HEK293T (cell line): ENCODE data around the gene ANKRD11.

Source experiments
- CTCF ChIA-PET: fragments of 350-600 bp; formaldehyde crosslinking; extraction: SDS; loops from one replicate; lab custom pipeline; 2021; ENCODE audit warnings: antibody characterized with exemption, inconsistent platforms; lab: Yijun Ruan, JAX
- POLR2A ChIA-PET: fragments of 350-600 bp; formaldehyde crosslinking; extraction: SDS; loops from one replicate; lab custom pipeline; 2020; ENCODE audit warnings: antibody characterized with exemption, inconsistent platforms; lab: Yijun Ruan, JAX
- DNase-seq: peaks from one replicate; pipeline ENCODE4 v3.0.0; 2012; ENCODE audit warnings: mixed read lengths; ENCODE audit errors: extremely low spot score
- ARNT ChIP-seq: fragments of 450-650 bp; IDR thresholded peaks from 2 replicates; pipeline ENCODE4 v1.6.1; 2017; ENCODE audit warnings: mild to moderate bottlenecking
- BHLHE40 ChIP-seq: fragments of 450-650 bp; IDR thresholded peaks from 2 replicates; pipeline ENCODE4 v1.6.1; 2016; ENCODE audit warnings: mild to moderate bottlenecking, moderate library complexity, borderline replicate concordance
- CTBP1 ChIP-seq: fragments of 450-650 bp; IDR thresholded peaks from 2 replicates; pipeline ENCODE4 v1.6.1; 2016; ENCODE audit warnings: borderline replicate concordance
- ELF4 ChIP-seq: fragments of 450-650 bp; IDR thresholded peaks from 2 replicates; pipeline ENCODE4 v1.6.1; 2017; ENCODE audit warnings: antibody characterized with exemption
- FOXA1 ChIP-seq: fragments of 450-650 bp; IDR thresholded peaks from 2 replicates; pipeline ENCODE4 v1.6.1; 2016; ENCODE audit warnings: mild to moderate bottlenecking
- FOXK2 ChIP-seq: fragments of 450-650 bp; IDR thresholded peaks from 2 replicates; pipeline ENCODE4 v1.6.1; 2016; ENCODE audit warnings: mild to moderate bottlenecking
- FOXM1 ChIP-seq: fragments of 450-650 bp; IDR thresholded peaks from 2 replicates; pipeline ENCODE4 v1.6.1; 2017; ENCODE audit warnings: mild to moderate bottlenecking, borderline replicate concordance
- HDGF ChIP-seq: fragments of 450-650 bp; IDR thresholded peaks from 2 replicates; pipeline ENCODE4 v1.6.1; 2017; ENCODE audit warnings: antibody characterized with exemption, borderline replicate concordance
- L3MBTL2 ChIP-seq: fragments of 450-650 bp; conservative IDR thresholded peaks from 2 replicates; pipeline ENCODE4 v1.6.1; 2016; ENCODE audit warnings: mild to moderate bottlenecking
- LEF1 ChIP-seq: fragments of 450-650 bp; IDR thresholded peaks from 2 replicates; pipeline ENCODE4 v1.6.1; 2017; ENCODE audit warnings: mild to moderate bottlenecking, borderline replicate concordance
- NFRKB ChIP-seq: fragments of 450-650 bp; IDR thresholded peaks from 2 replicates; pipeline ENCODE4 v1.6.1; 2016; ENCODE audit warnings: mild to moderate bottlenecking, moderate library complexity
- PKNOX1 ChIP-seq: fragments of 450-650 bp; IDR thresholded peaks from 2 replicates; pipeline ENCODE4 v1.6.1; 2016
- SP1 ChIP-seq: fragments of 450-650 bp; IDR thresholded peaks from 2 replicates; pipeline ENCODE4 v1.6.1; 2017
- SUZ12 ChIP-seq: fragments of 450-650 bp; IDR thresholded peaks from 2 replicates; pipeline ENCODE4 v1.6.1; 2016; ENCODE audit warnings: mild to moderate bottlenecking
- TARDBP ChIP-seq: fragments of 450-650 bp; IDR thresholded peaks from 2 replicates; pipeline ENCODE4 v1.6.1; 2016
- ZNF384 ChIP-seq: fragments of 450-650 bp; IDR thresholded peaks from 2 replicates; pipeline ENCODE4 v1.6.1; 2016

The ANKRD11 gene

GRCh38 chr16:89241187-89242007, 249.0 kb downstream of the ANKRD11 start:
- ChIA-PET CTCF (interaction anchor here (0.7 to 1.2 kb wide), 2 partner anchors 12 to 410 kb away, joined by 3 to 6 read pairs; no protein-coding TSS in a partner anchor), POLR2A (interaction anchor here (1.0 to 1.2 kb wide), 3 partner anchors 15 to 24 kb away, joined by 4 to 9 read pairs (median 5); partner anchors contain the start of gene ZNF778)
- DNase-seq = peak; percentile 73
- TF ChIP-seq ZNF384 (peak; percentile 49; the same call in 1 of the 2 replicates), L3MBTL2 (no peak; the same call in 1 of the 2 replicates), ARNT (no peak), ELF4 (peak; percentile 61; the same call in 1 of the 2 replicates), SP1 (no peak), NFRKB (no peak), PKNOX1 (peak; percentile 44; the same call in 1 of the 2 replicates), FOXA1 (no peak), CTBP1 (no peak)

- DNase-seq = no peak
- TF ChIP-seq PKNOX1 (no peak), FOXK2 (no peak), L3MBTL2 (no peak), ARNT (no peak), FOXA1 (no peak), LEF1 (no peak), NFRKB (no peak), TARDBP (no peak), CTBP1 (no peak), SUZ12 (no peak), FOXM1 (no peak), ZNF384 (no peak), BHLHE40 (no peak)
- CTCF ChIA-PET = no interaction called here
- POLR2A ChIA-PET = no interaction called here
These were observed 252.6 kb downstream of the ANKRD11 start for GRCh38 chr16:89237733-89238132.

- ChIA-PET CTCF (no interaction called here), POLR2A (no interaction called here)
- no peak for DNase-seq
- TF ChIP-seq L3MBTL2 = no peak
- no peak for TF ChIP-seq FOXM1
- TF ChIP-seq PKNOX1 = no peak
- TF ChIP-seq HDGF = no peak
- no peak for TF ChIP-seq NFRKB
- TF ChIP-seq CTBP1 = no peak
- TF ChIP-seq SUZ12 = no peak
- TF ChIP-seq FOXK2 = no peak
- no peak for TF ChIP-seq BHLHE40
- TF ChIP-seq TARDBP = no peak
These were observed 256.5 kb downstream of the ANKRD11 start for GRCh38 chr16:89233678-89234490.

- CTCF ChIA-PET = no interaction called here
- TF ChIP-seq NFRKB (no peak), ZNF384 (no peak), FOXM1 (no peak), FOXK2 (no peak), ELF4 (no peak), BHLHE40 (no peak), SP1 (no peak), PKNOX1 (no peak), L3MBTL2 (no peak), TARDBP (no peak), LEF1 (no peak), FOXA1 (no peak), HDGF (no peak), ARNT (no peak), CTBP1 (no peak)
- DNase-seq = no peak
- POLR2A ChIA-PET = no interaction called here
These were observed 258.3 kb downstream of the ANKRD11 start for GRCh38 chr16:89232107-89232506.

- CTCF ChIA-PET = no interaction called here
These were observed 260.1 kb downstream of the ANKRD11 start for GRCh38 chr16:89230255-89230654.

More at GRCh38 chr16:89230255-89230654, 260.1 kb downstream of the ANKRD11 start:
- POLR2A ChIA-PET = no interaction called here
- no peak for DNase-seq
- TF ChIP-seq CTBP1 = no peak
- no peak for TF ChIP-seq L3MBTL2
- no peak for TF ChIP-seq SUZ12
- TF ChIP-seq TARDBP = no peak
- TF ChIP-seq NFRKB = no peak
- TF ChIP-seq FOXM1 = no peak
- no peak for TF ChIP-seq SP1
- no peak for TF ChIP-seq FOXK2
